Epithelial cell of esophagus (primary cell): ENCODE results near the gene CDH4.

Source experiments
- DNase-seq: peaks from one replicate; pipeline ENCODE4 v3.0.0; 2010; ENCODE audit warnings: low read depth
- H3K4me3 ChIP-seq: 2 replicates; pipeline ENCODE4 v1.5.1; 2011; ENCODE audit warnings: mild to moderate bottlenecking, low read length, control low read depth
- TF ChIP-seq, protein P1 (sequence below): IDR thresholded peaks from 2 replicates; pipeline ENCODE4 v1.5.1; 2011; ENCODE audit warnings: low read depth, mild to moderate bottlenecking, low read length, control low read depth, inconsistent platforms; ENCODE audit not compliant: insufficient read depth; ENCODE audit errors: missing control alignments

CDH4 gene

DNA sequence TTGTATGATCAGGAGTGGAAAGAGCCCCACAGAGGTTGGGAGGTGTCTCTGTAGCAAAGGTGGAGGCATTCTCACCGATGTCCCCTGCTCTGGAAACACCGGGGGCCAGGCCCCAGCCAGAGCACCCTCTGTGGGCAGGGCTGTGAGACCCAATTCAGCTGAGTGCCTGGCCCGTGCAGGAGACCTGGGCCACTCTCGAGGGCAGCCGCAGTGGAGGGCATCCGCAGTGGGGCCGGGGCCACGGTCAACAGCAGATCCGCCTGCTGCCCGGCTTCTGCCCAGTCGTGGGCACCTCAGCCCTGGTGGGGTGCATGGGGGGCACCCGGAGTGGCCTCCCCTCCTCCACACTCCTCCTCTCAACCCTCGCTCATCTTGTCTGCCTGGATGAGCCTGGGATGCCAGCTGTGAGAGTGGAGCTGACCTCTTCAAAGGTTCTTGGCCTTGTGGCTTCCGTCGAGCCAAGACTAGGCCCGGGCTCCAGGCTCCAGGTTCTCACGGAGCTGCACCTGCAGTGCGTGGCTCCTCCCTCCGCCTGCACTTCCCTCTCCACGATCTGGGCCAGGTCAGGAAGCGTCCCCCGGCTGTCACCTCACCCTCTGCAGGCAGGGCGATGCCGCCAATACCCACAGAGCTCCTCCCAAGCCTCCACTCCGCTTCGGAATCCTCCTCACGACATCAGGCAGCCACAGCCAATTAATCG lies 678.9 kb downstream of the CDH4 start:
- TF ChIP-seq, protein P1, sequence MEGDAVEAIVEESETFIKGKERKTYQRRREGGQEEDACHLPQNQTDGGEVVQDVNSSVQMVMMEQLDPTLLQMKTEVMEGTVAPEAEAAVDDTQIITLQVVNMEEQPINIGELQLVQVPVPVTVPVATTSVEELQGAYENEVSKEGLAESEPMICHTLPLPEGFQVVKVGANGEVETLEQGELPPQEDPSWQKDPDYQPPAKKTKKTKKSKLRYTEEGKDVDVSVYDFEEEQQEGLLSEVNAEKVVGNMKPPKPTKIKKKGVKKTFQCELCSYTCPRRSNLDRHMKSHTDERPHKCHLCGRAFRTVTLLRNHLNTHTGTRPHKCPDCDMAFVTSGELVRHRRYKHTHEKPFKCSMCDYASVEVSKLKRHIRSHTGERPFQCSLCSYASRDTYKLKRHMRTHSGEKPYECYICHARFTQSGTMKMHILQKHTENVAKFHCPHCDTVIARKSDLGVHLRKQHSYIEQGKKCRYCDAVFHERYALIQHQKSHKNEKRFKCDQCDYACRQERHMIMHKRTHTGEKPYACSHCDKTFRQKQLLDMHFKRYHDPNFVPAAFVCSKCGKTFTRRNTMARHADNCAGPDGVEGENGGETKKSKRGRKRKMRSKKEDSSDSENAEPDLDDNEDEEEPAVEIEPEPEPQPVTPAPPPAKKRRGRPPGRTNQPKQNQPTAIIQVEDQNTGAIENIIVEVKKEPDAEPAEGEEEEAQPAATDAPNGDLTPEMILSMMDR: no peak
- H3K4me3 ChIP-seq: no peak overlapping the region
- no peak for DNase-seq

DNA sequence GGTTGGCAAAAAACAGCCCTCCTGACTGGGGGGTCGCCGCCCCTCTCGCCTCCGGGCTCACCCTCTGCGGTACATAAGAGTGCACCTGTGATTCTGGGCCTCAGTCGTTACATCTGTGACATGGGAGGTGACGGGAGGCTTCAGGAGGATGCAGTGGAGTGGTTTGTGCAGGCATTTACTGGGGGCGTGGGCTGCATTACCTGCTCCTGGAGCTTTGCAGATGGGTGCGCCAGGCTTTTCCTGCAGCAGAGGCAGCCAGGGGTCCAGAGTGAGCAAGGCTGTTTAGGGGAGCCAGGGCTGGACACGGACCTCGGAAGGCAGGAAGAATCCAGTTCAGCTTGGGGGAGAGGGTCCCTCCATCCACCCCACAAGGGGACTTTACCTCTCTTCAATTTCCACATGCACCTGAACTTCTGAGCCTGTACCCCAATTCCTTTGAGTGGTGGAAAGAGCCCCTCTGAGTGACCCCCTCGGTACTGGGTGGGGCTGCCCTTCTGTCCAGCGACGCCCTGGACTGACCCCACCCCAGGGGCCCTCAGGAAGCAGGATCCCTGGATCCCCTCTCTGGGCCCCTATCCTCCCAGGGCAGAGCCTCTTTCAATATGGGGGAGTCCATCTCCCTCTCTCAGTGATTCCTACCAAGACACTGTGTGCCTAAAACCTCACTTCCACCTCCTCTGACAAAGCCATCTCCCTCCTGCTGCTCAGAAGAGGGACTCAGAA lies 679.6 kb downstream of the CDH4 start:
- H3K4me3 ChIP-seq: no peak overlapping the region
- no peak for DNase-seq
- TF ChIP-seq, protein P1: no peak

DNA sequence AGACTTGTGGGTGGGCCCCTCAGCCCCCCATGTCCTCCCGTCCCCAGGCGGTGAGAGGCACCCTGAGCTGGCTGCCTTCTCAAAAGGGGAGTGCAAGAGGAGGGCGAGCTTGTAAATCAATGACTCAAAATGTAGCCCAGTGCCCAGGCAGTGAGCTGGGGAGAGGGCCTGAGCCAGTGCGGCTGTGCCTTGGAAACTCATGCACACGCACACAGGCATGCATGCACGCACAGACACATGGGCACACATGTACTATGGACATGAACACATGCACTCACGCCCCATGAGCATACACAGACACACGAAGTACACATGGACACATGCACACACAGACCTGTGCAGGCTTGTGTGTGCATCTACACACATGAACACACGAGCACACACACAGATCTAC lies 680.1 kb downstream of the CDH4 start:
- TF ChIP-seq, protein P1: no peak
- H3K4me3 ChIP-seq: no peak overlapping the region
- no peak for DNase-seq

DNA sequence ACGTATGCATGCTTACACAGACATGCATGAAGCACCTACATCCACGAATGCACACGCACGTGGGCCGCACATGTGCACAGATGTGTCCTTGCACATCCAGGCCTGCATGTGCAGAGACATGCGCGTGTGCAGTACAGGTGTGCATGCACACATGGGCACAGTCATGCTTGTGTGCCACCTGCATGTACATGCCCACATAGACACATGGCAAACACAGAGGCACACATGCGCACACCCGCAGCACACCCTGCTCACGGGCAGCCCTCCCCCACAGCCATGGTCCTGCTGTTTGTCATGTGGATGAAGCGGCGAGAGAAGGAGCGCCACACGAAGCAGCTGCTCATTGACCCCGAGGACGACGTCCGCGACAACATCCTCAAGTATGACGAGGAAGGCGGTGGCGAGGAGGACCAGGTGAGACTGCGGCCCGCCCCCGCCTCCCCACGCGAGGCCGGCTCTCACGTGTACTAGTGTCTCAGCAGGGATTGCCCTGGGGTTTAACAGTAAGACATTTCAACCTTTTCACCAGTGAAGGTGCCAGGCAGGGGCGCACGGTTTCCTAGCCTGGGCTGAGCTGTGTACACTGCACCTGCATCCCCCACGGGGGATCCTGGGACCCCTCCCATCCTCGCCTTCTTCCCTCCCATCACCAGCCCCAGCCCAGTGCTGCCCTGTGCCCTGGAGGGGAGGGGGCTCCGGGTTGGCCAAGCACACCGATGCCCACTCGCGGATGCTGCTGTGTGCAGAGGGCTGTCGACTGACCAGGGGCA lies 680.8 kb downstream of the CDH4 start:
- DNase-seq: no peak
- no peak overlapping the region for H3K4me3 ChIP-seq
- TF ChIP-seq, protein P1: no peak

DNA sequence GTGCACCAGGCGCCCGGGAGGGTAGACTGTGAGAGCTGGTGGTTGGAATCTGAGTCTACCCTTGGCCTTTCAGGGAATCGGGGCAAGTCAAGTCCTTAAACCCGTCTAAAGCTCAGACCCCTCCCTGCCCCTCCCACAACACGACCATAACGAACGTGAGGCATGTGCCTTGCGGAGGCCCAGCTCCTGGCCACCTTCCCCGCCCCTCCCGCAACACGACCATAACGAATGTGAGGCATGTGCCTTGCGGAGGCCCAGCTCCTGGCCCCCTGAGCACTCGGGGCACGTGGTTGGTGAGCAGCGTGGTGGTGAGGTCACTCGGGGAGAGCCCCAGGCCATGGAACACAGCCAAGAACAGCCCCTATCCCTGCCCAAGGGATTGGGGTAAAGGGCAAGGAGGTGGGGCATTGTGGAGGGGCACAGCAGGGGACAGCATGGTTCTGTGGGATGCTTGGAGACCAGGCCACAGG lies 681.5 kb downstream of the CDH4 start:
- H3K4me3 ChIP-seq: no peak overlapping the region
- TF ChIP-seq, protein P1: no peak
- DNase-seq: no peak

DNA sequence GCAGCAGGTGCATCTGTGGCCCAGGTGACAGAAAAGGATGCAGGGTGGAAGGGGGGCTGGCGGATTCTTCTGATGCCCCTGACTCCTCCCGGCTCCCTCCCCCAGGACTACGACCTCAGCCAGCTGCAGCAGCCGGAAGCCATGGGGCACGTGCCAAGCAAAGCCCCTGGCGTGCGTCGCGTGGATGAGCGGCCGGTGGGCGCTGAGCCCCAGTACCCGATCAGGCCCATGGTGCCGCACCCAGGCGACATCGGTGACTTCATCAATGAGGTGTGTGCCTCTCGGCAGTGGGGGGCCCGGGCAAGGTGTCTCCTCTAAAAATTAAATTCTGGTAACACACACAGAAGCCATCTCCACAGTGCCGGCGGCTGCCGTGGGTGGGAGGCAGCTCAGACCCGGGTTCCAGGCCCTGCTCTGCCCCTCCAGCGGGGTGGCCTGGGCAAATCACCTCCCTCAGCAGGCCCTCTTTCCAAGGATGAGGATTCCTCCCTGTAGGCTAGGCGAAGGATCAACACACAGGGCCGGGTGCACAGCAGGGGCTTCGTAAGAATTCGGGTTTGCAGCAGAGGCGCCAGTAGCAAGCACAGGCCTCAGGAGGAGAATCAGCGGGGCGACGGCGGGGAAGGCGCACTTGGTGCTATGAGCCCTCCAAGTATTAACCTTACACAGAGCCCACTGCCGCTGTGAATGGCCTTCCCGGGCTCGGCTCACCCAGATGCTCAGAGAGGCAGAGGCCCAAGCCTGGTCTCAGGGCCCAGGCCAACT lies 682.1 kb downstream of the CDH4 start:
- no peak for DNase-seq
- TF ChIP-seq, protein P1: no peak
- H3K4me3 ChIP-seq: no peak overlapping the region
